PC-9 (cell line): ENCODE measurements around the gene PDE4D. TPM values are rescaled to one million over a fixed set of nuclear protein-coding genes. Genes with fewer than 3 reads are reported as not detected.

Experiments
- BruUV-seq: library from RNA; stranded (reverse); fragments of 400-500 nt; replicated peaks from 2 replicates; lab custom pipeline; 2021; lab: Mats Ljungman, UMichigan
- CTCF ChIA-PET: fragments of 300-600 bp; sonication (Branson Sonifier 250); formaldehyde crosslinking; loops from one replicate; lab custom pipeline; 2022; ENCODE audit warnings: antibody characterized with exemption; lab: Charles Lee
- POLR2A ChIA-PET: fragments of 300-600 bp; sonication (Branson Sonifier 250); formaldehyde crosslinking; loops from one replicate; lab custom pipeline; 2022; ENCODE audit warnings: antibody characterized with exemption; ENCODE audit not compliant: unreplicated experiment; lab: Charles Lee
- DNase-seq, 2 experiments: peaks; one replicate each; pipeline versions ENCODE4 v3.0.0 to v3.0.0-alpha.2; 2015 to 2022; ENCODE audit warnings: mixed read lengths in 1 of 2
- H2AFZ ChIP-seq: fragments of 200-600 bp; sonication (generic); 2 replicates; pipeline ENCODE4 v1.8.1; 2017; ENCODE audit warnings: antibody characterized with exemption
- H3F3A ChIP-seq: fragments of 200-600 bp; sonication (generic); 2 replicates; pipeline ENCODE4 v1.8.1; 2017; ENCODE audit warnings: antibody characterized with exemption, mild to moderate bottlenecking, low read depth; ENCODE audit not compliant: insufficient read depth
- H3K27ac ChIP-seq: fragments of 200-600 bp; sonication (generic); 2 replicates; pipeline ENCODE4 v1.6.1; 2016; ENCODE audit warnings: mixed run types
- H3K27me3 ChIP-seq: fragments of 200-600 bp; sonication (generic); 2 replicates; pipeline ENCODE4 v1.6.1; 2016; ENCODE audit warnings: low read depth, mixed run types; ENCODE audit not compliant: insufficient read depth
- H3K36me3 ChIP-seq: fragments of 200-600 bp; sonication (generic); 2 replicates; pipeline ENCODE4 v1.6.1; 2016; ENCODE audit warnings: low read depth, mixed run types
- H3K4me1 ChIP-seq: fragments of 200-600 bp; sonication (generic); replicated peaks from 2 replicates; pipeline ENCODE4 v1.6.1; 2016; ENCODE audit warnings: mixed run types; ENCODE audit not compliant: insufficient read depth
- H3K4me2 ChIP-seq: fragments of 200-600 bp; sonication (generic); 2 replicates; pipeline ENCODE4 v1.6.1; 2017; ENCODE audit warnings: mixed run types
- H3K4me3 ChIP-seq: fragments of 200-600 bp; sonication (generic); 2 replicates; pipeline ENCODE4 v1.6.1; 2016; ENCODE audit warnings: mixed run types
- H3K79me2 ChIP-seq: fragments of 200-600 bp; sonication (generic); 2 replicates; pipeline ENCODE4 v1.6.1; 2017; ENCODE audit warnings: low read depth, mixed run types
- H3K9me2 ChIP-seq: fragments of 200-600 bp; sonication (generic); 2 replicates; pipeline ENCODE4 v1.8.1; 2017; ENCODE audit warnings: mild to moderate bottlenecking; ENCODE audit not compliant: insufficient read depth
- H3K9me3 ChIP-seq: fragments of 200-600 bp; sonication (generic); 2 replicates; pipeline ENCODE4 v1.8.1; 2016; ENCODE audit warnings: low read depth; ENCODE audit not compliant: insufficient read depth
- H4K20me1 ChIP-seq: fragments of 200-600 bp; sonication (generic); 2 replicates; pipeline ENCODE4 v1.8.1; 2017; ENCODE audit not compliant: insufficient read depth
- EZH2 ChIP-seq: fragments of 200-600 bp; sonication (generic); IDR thresholded peaks from 2 replicates; pipeline ENCODE4 v1.8.0; 2017; ENCODE audit warnings: antibody characterized with exemption, low read depth
- intact Hi-C: fragments of 100-400 bp; cut with micrococcal nuclease; formaldehyde crosslinking; loops from one replicate; pipeline ENCODE4 v1.10.0; 2022; ENCODE audit not compliant: unreplicated experiment
- microRNA-seq: library from miRNA; unstranded; fragments of <30 nt; microRNA quantifications from one replicate; pipeline ENCODE4 v1.2.0, GENCODE V29; 2021; ENCODE audit warnings: borderline number of aligned reads, borderline replicate concordance
- total RNA-seq: library from RNA; stranded (reverse); gene quantifications from 2 replicates; pipeline ENCODE4 v1.2.3, GENCODE V29; 2021
- TF ChIP-seq, protein P1 (sequence below): fragments of 200-600 bp; sonication (generic); conservative IDR thresholded peaks from 2 replicates; pipeline ENCODE4 v1.6.1; 2017; ENCODE audit warnings: mixed run types, antibody characterized with exemption, mild to moderate bottlenecking, moderate library complexity

Gene PDE4D
- total RNA-seq, 1 experiment from 2014 or later, result 9.8 TPM

- Histone ChIP-seq H3K4me3 (no peak overlapping the region), H3K36me3 (no peaks in the 10 kb centered on the region), H3K79me2 (no peaks in the 10 kb centered on the region), H2AFZ (no peak overlapping the region), H3F3A (no peaks in the 10 kb centered on the region), H3K27me3 (peaks cover 6% of the 10 kb centered on the region; the same call in 1 of the 2 replicates), H3K27ac (no peak overlapping the region), H3K9me2 (no peaks in the 10 kb centered on the region), H3K4me1 (no peaks in the 10 kb centered on the region), H3K4me2 (no peak overlapping the region), H3K9me3 (no peaks in the 10 kb centered on the region; the same call in 1 of the 2 replicates), H4K20me1 (no peaks in the 10 kb centered on the region)
- intact Hi-C loops, result no loop called here
- no peak for DNase-seq
- BruUV-seq, result no TSS peak
- TF ChIP-seq, protein P1, sequence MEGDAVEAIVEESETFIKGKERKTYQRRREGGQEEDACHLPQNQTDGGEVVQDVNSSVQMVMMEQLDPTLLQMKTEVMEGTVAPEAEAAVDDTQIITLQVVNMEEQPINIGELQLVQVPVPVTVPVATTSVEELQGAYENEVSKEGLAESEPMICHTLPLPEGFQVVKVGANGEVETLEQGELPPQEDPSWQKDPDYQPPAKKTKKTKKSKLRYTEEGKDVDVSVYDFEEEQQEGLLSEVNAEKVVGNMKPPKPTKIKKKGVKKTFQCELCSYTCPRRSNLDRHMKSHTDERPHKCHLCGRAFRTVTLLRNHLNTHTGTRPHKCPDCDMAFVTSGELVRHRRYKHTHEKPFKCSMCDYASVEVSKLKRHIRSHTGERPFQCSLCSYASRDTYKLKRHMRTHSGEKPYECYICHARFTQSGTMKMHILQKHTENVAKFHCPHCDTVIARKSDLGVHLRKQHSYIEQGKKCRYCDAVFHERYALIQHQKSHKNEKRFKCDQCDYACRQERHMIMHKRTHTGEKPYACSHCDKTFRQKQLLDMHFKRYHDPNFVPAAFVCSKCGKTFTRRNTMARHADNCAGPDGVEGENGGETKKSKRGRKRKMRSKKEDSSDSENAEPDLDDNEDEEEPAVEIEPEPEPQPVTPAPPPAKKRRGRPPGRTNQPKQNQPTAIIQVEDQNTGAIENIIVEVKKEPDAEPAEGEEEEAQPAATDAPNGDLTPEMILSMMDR, result no peak
- TF ChIP-seq EZH2, result no peak
- POLR2A ChIA-PET, result no interaction called here
- CTCF ChIA-PET, result no interaction called here
These were observed 973.7 kb downstream of the PDE4D start for GRCh38 chr5:58919833-58920232.

Small RNA genes within 50 kb of the gene (microRNA-seq; reads per million reads assigned to microRNA genes)
- not detected for gene MIR582
